ENCODE measurements around the gene FANCE.

Gene FANCE

GRCh38 chr6:35468980-35469750, 17.0 kb downstream of the FANCE start:
- no peak for DNase-seq

DNA sequence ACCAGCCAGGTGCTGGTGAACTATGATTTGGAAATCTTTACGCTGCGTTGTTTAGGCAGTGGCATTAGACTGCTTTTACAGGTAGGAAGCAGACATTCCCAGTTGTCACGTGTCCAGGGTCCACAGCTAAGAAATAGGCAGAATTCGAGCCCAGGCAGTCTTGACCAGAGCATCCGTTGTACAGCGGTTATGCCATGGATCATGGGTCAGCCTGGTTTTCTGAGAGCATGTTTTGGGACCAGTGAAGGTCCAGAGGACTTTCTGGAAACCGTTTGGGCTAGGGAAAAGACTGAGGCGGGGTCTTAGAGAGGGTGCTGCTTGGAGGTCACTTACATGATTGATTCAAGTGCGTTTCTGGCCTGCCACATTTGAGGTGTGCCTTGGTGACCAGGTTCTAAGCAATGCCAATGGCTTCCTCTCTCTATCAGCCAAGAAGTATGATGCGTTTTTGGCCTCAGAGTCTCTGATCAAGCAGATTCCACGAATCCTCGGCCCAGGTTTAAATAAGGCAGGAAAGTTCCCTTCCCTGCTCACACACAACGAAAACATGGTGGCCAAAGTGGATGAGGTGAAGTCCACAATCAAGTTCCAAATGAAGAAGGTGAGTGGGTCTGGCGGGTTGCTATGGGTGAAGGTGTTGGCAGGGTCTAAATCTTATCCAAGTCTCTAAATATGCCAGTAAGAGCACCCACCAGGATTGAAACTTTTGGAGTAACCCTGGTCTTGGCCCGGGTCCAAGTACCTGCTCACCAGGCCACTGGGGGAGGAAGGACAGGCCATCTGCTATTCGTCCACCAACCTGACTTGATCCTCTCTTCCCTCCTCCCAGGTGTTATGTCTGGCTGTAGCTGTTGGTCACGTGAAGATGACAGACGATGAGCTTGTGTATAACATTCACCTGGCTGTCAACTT, 17.9 kb downstream of the FANCE start:
- no peak for DNase-seq

GRCh38 chr6:35470663-35471120, 18.6 kb downstream of the FANCE start:
- DNase-seq = no peak

DNA sequence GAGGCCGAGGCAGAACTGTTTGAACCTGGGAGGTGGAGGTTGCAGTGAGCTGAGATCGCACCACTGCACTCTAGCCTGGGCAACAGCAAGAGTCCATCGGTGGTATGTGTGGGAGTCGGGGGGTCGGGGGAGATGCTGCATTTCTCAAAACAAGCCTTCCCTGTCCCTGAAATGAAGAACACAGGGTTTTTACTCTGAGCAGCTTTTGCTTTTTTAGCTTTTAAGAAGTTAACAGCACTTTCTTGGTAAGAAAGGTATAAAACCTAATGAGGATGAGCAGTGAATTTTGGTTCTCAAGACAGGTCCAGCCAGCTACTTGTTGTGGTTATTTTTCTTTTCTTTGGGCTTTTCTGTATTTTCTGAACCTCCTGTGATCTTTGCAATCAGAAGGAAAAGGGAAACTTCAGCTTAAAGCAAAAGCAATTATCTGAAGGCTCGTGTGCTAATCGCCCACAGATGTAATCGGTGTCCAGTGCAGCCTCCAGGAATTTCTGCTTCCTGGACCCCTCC, 19.8 kb downstream of the FANCE start:
- no peak for DNase-seq

GRCh38 chr6:35473075-35473849, 21.1 kb downstream of the FANCE start:
- no peak for DNase-seq

- no peak for DNase-seq
These were observed 21.7 kb downstream of the FANCE start for GRCh38 chr6:35473850-35474130.

GRCh38 chr6:35474131-35474941, 22.2 kb downstream of the FANCE start:
- no peak for DNase-seq

DNA sequence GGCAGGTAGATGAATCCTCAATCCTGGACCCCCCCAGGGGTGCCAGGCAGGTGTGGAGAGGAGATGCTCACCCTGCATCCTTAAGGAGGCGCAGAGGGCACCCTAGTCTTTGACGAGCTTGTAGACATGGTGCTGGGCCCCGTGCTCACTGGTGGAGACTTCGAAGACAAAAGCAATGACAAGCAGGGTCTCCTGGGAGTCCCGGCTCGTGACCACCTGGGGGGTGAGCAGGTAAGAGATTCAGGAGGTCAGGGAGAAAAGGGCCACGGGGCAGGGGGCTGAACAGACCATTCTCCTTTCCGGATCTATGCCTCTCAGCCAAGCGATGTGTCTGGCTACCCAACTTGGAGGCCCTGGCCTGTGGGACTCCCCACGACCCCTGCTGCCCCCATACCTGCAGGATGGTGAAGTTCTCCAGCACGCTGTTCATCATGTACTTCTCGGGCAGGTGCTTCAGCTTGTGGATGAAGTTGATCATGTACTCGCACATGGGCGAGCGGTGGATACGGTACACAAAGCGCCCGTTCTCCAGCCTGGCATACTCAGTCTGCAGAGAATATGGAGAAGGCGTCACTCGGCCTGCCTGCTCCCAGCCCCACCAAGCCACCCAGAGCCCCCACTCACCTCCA, 22.9 kb downstream of the FANCE start:
- DNase-seq = no peak

GRCh38 chr6:35475573-35475972, 23.4 kb downstream of the FANCE start:
- no peak for DNase-seq

DNA sequence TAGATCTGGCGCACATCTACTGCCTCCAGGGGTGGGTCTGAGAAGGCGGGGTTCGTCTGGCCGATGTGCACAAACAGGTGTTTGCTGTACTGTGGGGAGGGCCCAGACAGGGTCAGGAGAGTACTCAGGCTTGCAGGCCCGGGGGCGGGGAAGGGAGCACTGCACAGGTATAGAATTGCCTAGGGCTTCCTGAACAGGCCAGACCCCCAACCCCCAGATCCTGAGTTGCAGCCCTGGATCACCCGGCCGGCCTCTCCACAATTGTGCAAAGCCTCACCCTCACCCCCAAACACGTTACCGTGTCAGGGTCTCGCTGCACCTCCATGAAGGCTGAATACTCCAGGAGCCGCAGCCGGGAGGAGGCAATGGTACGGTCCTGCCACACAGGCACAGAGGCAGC, 23.9 kb downstream of the FANCE start:
- no peak for DNase-seq

- DNase-seq = no peak
These were observed 24.9 kb downstream of the FANCE start for GRCh38 chr6:35477028-35477427.

GRCh38 chr6:35477551-35478179, 25.5 kb downstream of the FANCE start:
- DNase-seq = no peak

DNA sequence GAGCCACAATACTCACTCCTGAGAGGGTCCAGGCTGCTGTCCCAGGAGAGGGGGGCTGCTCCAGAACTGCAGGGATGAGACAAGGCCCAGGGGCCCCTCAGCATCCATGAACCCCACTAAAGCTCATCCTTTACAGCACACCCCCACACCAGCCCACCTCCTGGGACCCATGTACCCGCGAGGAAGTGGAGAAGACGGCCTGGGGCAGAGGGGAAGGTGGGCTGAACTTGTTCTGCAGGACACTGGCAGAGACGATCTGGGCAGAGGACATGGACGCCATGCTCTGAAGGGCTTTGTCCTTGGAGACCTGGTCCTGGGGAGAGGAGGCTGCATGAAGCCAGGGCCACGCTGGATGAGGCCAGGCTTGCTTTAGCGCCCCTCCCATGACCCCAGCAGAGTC, 26.1 kb downstream of the FANCE start:
- DNase-seq = no peak

GRCh38 chr6:35480176-35480575, 28.0 kb downstream of the FANCE start:
- no peak for DNase-seq

DNA sequence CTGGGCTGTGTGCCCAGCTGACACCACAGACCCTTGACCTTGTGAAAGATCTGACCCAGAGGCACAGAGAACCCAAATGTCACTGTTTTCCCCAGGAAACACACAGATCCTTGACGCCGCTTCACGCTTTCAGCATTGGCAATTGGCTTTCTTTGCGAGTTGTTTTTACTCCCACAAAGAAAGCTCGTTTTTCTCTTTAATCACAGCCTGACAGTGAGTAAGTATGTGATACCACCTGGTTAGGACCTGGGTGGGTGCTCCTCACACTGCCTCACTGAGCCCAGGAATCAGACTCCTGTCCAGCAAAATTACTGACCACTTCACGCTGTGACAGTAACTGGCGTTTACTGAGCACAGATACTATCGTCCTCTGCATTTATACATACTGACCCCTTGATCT, 29.1 kb downstream of the FANCE start:
- no peak for DNase-seq

- no peak for DNase-seq
These were observed 30.9 kb downstream of the FANCE start for GRCh38 chr6:35483062-35483461.

GRCh38 chr6:35483490-35483889, 31.4 kb downstream of the FANCE start:
- DNase-seq = no peak

DNA sequence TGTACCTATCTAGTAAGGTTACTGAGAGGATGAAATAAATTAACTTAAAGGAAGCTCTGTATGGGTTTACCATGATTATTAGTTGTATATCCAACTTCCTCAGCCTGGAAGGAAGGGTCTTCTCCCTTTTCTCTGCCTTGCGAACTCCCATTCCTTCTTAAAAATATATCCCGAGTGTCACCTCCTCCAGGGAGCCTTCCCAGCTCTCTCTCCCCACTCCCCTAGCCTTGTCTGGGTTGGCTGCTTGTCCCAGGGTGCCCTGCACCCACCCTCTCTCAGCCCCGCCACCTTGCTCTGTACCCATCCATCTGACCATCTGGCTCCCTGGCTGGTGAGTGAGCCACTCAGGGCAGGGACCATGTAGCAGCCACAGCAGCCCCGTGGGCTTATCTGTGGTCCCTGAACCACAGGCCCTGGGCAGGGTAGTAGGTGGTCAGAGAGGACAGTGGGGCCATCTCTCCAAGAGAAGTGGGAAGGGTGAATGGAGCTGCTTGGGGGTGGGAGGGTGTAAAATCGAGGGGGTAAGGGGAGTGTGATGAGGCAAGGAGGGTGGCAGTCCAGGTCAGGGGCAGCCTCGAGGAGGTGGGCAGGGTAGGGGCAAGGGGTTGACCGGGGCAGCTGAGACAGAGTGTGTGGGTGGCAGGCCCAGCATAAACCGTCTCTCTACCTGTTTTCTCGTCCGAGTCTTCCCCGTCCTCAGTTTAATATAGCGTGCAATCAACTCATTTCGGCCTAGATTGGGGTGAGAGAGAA, 31.9 kb downstream of the FANCE start:
- no peak for DNase-seq

DNA sequence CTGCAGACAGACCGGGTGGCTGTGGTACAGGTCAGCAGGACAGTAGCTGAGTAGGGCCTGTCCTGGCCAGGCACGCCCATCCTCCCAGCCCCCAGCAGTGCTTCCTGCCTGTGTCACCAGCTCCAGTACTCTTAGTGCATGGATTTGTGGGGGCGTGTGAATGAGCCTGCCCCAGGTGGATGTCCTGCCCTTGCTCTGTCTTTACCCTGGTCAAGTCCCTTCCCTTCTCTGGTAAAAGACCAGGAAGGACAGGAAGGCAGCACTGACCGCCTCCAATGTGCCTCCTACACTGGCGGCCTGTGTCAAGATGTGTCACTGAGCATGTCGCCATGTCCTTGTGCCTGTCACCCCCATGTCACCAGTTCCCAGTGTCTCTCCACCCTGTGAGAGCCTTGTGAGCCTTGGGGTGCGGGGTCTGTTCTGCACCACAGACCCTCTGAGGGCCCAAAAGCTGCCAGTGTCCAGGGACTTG, 32.8 kb downstream of the FANCE start:
- no peak for DNase-seq

DNA sequence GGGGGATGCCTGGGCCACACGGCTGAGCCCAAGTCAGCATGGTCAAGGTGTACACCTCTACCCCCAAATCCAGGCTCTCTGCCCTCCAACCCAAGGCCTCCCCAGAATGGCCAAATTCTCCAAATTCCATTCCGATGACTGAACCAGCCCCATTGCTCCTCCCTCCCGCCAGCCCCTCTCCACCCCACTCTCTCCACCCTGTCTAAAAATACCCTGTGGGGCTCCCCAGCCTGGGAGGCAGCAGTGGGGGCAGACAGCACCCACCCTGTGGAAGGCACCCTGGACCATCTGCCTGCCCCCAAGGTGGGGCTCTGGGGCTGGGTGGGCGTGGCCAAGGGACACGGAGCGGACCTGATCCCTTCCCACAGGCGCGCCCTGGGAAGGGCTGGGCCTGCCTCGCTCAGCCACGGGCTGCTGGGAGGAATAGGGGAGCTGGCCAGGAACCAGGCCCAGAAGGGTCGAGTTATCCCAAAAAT, 33.3 kb downstream of the FANCE start:
- no peak for DNase-seq

All from right forelimb (tissue), 1 donor.